ENCODE data around the gene CABP7. TPM values are rescaled to one million over a fixed set of nuclear protein-coding genes. Genes with fewer than 3 reads are reported as not detected.

Gene CABP7
- total RNA-seq, 1 donor from 2014 or later = 14.6 TPM

- no peak for TF ChIP-seq CTCF (IDR thresholded peaks at IDR 0.05; ENCODE audit: partially characterized antibody, unreplicated experiment)
- H3K27ac Mint-ChIP-seq (ENCODE audit: unreplicated experiment) = no peak overlapping the region
- no peak for DNase-seq
These were observed 36.3 kb upstream of the CABP7 start for GRCh38 chr22:29683536-29683935.

GRCh38 chr22:29684244-29684643, 35.6 kb upstream of the CABP7 start:
- DNase-seq = no peak
- H3K36me3 Mint-ChIP-seq (ENCODE audit: unreplicated experiment) = no peaks in the 10 kb centered on the region
- no peak overlapping the region for H3K4me3 Mint-ChIP-seq (ENCODE audit: unreplicated experiment)
- peaks cover 6% of the 10 kb centered on the region for H3K9me3 Mint-ChIP-seq (ENCODE audit: unreplicated experiment)
- H3K27me3 Mint-ChIP-seq (ENCODE audit: unreplicated experiment) = peaks cover 1% of the 10 kb centered on the region
- H3K27ac Mint-ChIP-seq (ENCODE audit: unreplicated experiment) = no peak overlapping the region
- peaks cover 21% of the 10 kb centered on the region for H3K4me1 Mint-ChIP-seq (ENCODE audit: low read depth, unreplicated experiment)
- TF ChIP-seq CTCF (IDR thresholded peaks at IDR 0.05; ENCODE audit: partially characterized antibody, unreplicated experiment) = no peak

More at GRCh38 chr22:29683536-29683935, 36.3 kb upstream of the CABP7 start:
- Mint-ChIP-seq H3K36me3 (ENCODE audit: unreplicated experiment) (no peaks in the 10 kb centered on the region), H3K4me3 (ENCODE audit: unreplicated experiment) (no peak overlapping the region), H3K4me1 (ENCODE audit: low read depth, unreplicated experiment) (peaks cover 17% of the 10 kb centered on the region), H3K27me3 (ENCODE audit: unreplicated experiment) (peaks cover 1% of the 10 kb centered on the region), H3K9me3 (ENCODE audit: unreplicated experiment) (peaks cover 4% of the 10 kb centered on the region)

- peak overlapping the region; percentile 71 for H3K27ac Mint-ChIP-seq (ENCODE audit: unreplicated experiment)
- no peak for DNase-seq
These were observed 30.5 kb upstream of the CABP7 start for GRCh38 chr22:29689206-29689879.

GRCh38 chr22:29689880-29690213, 30.0 kb upstream of the CABP7 start:
- Mint-ChIP-seq H3K27me3 (ENCODE audit: unreplicated experiment) (peaks cover 10% of the 10 kb centered on the region), H3K4me3 (ENCODE audit: unreplicated experiment) (peak overlapping the region; percentile 56), H3K9me3 (ENCODE audit: unreplicated experiment) (peaks cover 8% of the 10 kb centered on the region), H3K36me3 (ENCODE audit: unreplicated experiment) (no peaks in the 10 kb centered on the region), H3K4me1 (ENCODE audit: low read depth, unreplicated experiment) (peaks cover 53% of the 10 kb centered on the region), H3K27ac (ENCODE audit: unreplicated experiment) (peak overlapping the region; percentile 71)
- DNase-seq = peak; percentile 86
- TF ChIP-seq CTCF (IDR thresholded peaks at IDR 0.05; ENCODE audit: partially characterized antibody, unreplicated experiment) = peak; percentile 76

More at GRCh38 chr22:29689206-29689879, 30.5 kb upstream of the CABP7 start:
- peaks cover 51% of the 10 kb centered on the region for H3K4me1 Mint-ChIP-seq (ENCODE audit: low read depth, unreplicated experiment)
- H3K27me3 Mint-ChIP-seq (ENCODE audit: unreplicated experiment) = peaks cover 10% of the 10 kb centered on the region
- H3K36me3 Mint-ChIP-seq (ENCODE audit: unreplicated experiment) = no peaks in the 10 kb centered on the region
- H3K9me3 Mint-ChIP-seq (ENCODE audit: unreplicated experiment) = peaks cover 8% of the 10 kb centered on the region
- no peak for TF ChIP-seq CTCF (IDR thresholded peaks at IDR 0.05; ENCODE audit: partially characterized antibody, unreplicated experiment)
- H3K4me3 Mint-ChIP-seq (ENCODE audit: unreplicated experiment) = peak overlapping the region; percentile 56

GRCh38 chr22:29690476-29690875, 29.3 kb upstream of the CABP7 start:
- peak overlapping the region; percentile 39 for H3K27ac Mint-ChIP-seq (ENCODE audit: unreplicated experiment)
- no peak for DNase-seq
- peaks cover 10% of the 10 kb centered on the region for H3K27me3 Mint-ChIP-seq (ENCODE audit: unreplicated experiment)
- peaks cover 8% of the 10 kb centered on the region for H3K9me3 Mint-ChIP-seq (ENCODE audit: unreplicated experiment)
- H3K4me3 Mint-ChIP-seq (ENCODE audit: unreplicated experiment) = peak overlapping the region; percentile 1
- H3K36me3 Mint-ChIP-seq (ENCODE audit: unreplicated experiment) = no peaks in the 10 kb centered on the region
- TF ChIP-seq CTCF (IDR thresholded peaks at IDR 0.05; ENCODE audit: partially characterized antibody, unreplicated experiment) = no peak
- H3K4me1 Mint-ChIP-seq (ENCODE audit: low read depth, unreplicated experiment) = peaks cover 53% of the 10 kb centered on the region

Measured in glutamatergic neuron (in vitro differentiated cells).